Neural progenitor cell (in vitro differentiated cells): ENCODE results near the gene PRDM11. TPM values are rescaled to one million over a fixed set of nuclear protein-coding genes. Genes with fewer than 3 reads are reported as not detected.

Experiments
- DNase-seq: peaks from one replicate; pipeline ENCODE4 v3.0.0-alpha.2; 2016; ENCODE audit warnings: low spot score
- H2AFZ ChIP-seq: fragments of 200-600 bp; sonication (generic); replicated peaks from 2 replicates; pipeline ENCODE4 v1.6.1; 2016; ENCODE audit warnings: antibody characterized with exemption
- H3F3A ChIP-seq: fragments of 200-600 bp; sonication (generic); 2 replicates; pipeline ENCODE4 v1.6.1; 2016; ENCODE audit warnings: antibody characterized with exemption, low read depth
- H3K27ac ChIP-seq: fragments of 200-600 bp; sonication (generic); 2 replicates; pipeline ENCODE4 v1.5.1; 2016; ENCODE audit warnings: mild to moderate bottlenecking
- H3K27me3 ChIP-seq: fragments of 200-600 bp; sonication (generic); 2 replicates; pipeline ENCODE4 v1.6.1; 2016; ENCODE audit warnings: mild to moderate bottlenecking, moderate library complexity
- H3K36me3 ChIP-seq: fragments of 200-600 bp; sonication (generic); 2 replicates; pipeline ENCODE4 v1.5.1; 2016
- H3K4me1 ChIP-seq: fragments of 200-600 bp; sonication (generic); 2 replicates; pipeline ENCODE4 v1.6.1; 2016; ENCODE audit warnings: mixed run types
- H3K4me2 ChIP-seq: fragments of 200-600 bp; sonication (generic); 2 replicates; pipeline ENCODE4 v1.6.1; 2016
- H3K4me3 ChIP-seq: fragments of 200-600 bp; sonication (generic); 2 replicates; pipeline ENCODE4 v1.5.1; 2016
- H3K79me2 ChIP-seq: fragments of 200-600 bp; sonication (generic); 2 replicates; pipeline ENCODE4 v1.6.1; 2016; ENCODE audit warnings: low read depth
- H3K9ac ChIP-seq: fragments of 200-600 bp; sonication (generic); 2 replicates; pipeline ENCODE4 v1.6.1; 2016
- H3K9me3 ChIP-seq: fragments of 200-600 bp; sonication (generic); 2 replicates; pipeline ENCODE4 v1.5.1; 2016; ENCODE audit warnings: low read depth
- H4K20me1 ChIP-seq: fragments of 200-600 bp; sonication (generic); 2 replicates; pipeline ENCODE4 v1.6.1; 2016; ENCODE audit warnings: low read depth
- H3K27ac Mint-ChIP-seq: 3 replicates; pipeline ENCODE4 v1.8.0; 2021; ENCODE audit warnings: mixed read lengths
- H3K27me3 Mint-ChIP-seq: 2 replicates; pipeline ENCODE4 v1.8.0; 2022; ENCODE audit warnings: low read depth, mild to moderate bottlenecking, inconsistent platforms, moderate library complexity, mixed read lengths; ENCODE audit not compliant: insufficient read depth
- H3K36me3 Mint-ChIP-seq: 3 replicates; pipeline ENCODE4 v1.8.0; 2021; ENCODE audit warnings: mixed read lengths
- H3K4me1 Mint-ChIP-seq: 3 replicates; pipeline ENCODE4 v1.8.0; 2021; ENCODE audit warnings: mixed read lengths
- H3K4me3 Mint-ChIP-seq: 3 replicates; pipeline ENCODE4 v1.8.0; 2021; ENCODE audit warnings: mild to moderate bottlenecking, moderate library complexity, mixed read lengths
- H3K9me3 Mint-ChIP-seq: 3 replicates; pipeline ENCODE4 v1.8.0; 2020; ENCODE audit warnings: mixed read lengths
- EZH2 ChIP-seq: fragments of 200-600 bp; sonication (generic); IDR thresholded peaks from 2 replicates; pipeline ENCODE4 v1.6.1; 2017; ENCODE audit warnings: antibody characterized with exemption, mild to moderate bottlenecking, moderate library complexity
- EZH2phosphoT487 ChIP-seq: fragments of 200-600 bp; sonication (generic); IDR thresholded peaks from 2 replicates; pipeline ENCODE4 v1.6.1; 2017; ENCODE audit warnings: antibody characterized with exemption
- total RNA-seq: library from RNA; depleted of rRNA; stranded (reverse); fragments of >200 nt; gene quantifications from 2 replicates; pipeline ENCODE4 v1.2.3, GENCODE V29; 2015; ENCODE audit warnings: low replicate concordance
- TF ChIP-seq, protein P1 (sequence below): fragments of 200-600 bp; sonication (generic); IDR thresholded peaks from 2 replicates; pipeline ENCODE4 v1.5.1; 2017; ENCODE audit warnings: antibody characterized with exemption, mild to moderate bottlenecking

The PRDM11 gene
- total RNA-seq, 1 donor from 2014 or later = 1.8 TPM

DNA sequence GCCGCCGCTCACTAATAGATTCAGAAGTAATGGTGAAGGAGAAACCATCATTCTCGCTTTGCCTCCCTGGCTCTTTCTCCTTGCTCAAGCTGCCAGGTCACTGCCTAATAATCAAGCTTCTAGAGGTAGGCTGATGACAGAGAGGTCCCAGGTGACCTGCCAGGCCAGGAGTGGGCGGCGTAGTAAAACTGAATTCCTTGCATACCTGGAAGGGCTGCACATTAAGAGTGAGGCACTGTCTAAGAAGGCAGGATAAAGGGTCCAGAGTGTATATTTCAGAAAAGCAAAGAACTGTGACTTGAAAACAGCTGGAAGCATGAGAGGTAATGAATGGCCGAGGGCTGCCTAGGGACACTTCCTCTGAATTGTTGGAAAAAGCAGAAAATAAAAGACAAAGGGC is 135.6 kb downstream of the PRDM11 start:
- no peak overlapping the region for H3K4me3 Mint-ChIP-seq
- Histone ChIP-seq H3K9me3 (no peaks in the 10 kb centered on the region), H3K79me2 (no peaks in the 10 kb centered on the region), H3K4me2 (no peak overlapping the region), H3F3A (no peaks in the 10 kb centered on the region), H3K4me1 (peaks cover 6% of the 10 kb centered on the region), H3K9ac (no peak overlapping the region), H2AFZ (no peak overlapping the region), H3K36me3 (no peaks in the 10 kb centered on the region), H4K20me1 (no peaks in the 10 kb centered on the region), H3K27ac (no peak overlapping the region), H3K27me3 (peaks cover 35% of the 10 kb centered on the region), H3K4me3 (no peak overlapping the region)
- H3K36me3 Mint-ChIP-seq = no peaks in the 10 kb centered on the region
- peaks cover 9% of the 10 kb centered on the region for H3K9me3 Mint-ChIP-seq
- H3K27ac Mint-ChIP-seq = peak overlapping the region; percentile 81
- H3K27me3 Mint-ChIP-seq = peaks cover 24% of the 10 kb centered on the region
- peaks cover 29% of the 10 kb centered on the region for H3K4me1 Mint-ChIP-seq
- DNase-seq = no peak
- no peak for TF ChIP-seq EZH2phosphoT487
- TF ChIP-seq EZH2 = no peak
- TF ChIP-seq, protein P1, sequence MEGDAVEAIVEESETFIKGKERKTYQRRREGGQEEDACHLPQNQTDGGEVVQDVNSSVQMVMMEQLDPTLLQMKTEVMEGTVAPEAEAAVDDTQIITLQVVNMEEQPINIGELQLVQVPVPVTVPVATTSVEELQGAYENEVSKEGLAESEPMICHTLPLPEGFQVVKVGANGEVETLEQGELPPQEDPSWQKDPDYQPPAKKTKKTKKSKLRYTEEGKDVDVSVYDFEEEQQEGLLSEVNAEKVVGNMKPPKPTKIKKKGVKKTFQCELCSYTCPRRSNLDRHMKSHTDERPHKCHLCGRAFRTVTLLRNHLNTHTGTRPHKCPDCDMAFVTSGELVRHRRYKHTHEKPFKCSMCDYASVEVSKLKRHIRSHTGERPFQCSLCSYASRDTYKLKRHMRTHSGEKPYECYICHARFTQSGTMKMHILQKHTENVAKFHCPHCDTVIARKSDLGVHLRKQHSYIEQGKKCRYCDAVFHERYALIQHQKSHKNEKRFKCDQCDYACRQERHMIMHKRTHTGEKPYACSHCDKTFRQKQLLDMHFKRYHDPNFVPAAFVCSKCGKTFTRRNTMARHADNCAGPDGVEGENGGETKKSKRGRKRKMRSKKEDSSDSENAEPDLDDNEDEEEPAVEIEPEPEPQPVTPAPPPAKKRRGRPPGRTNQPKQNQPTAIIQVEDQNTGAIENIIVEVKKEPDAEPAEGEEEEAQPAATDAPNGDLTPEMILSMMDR = no peak

Other genes starting within 250 kb of the PRDM11 start
- gene TP53I11, start 195.8 kb upstream of the PRDM11 start, total RNA-seq = 23.1 and 91.9 TPM in 2 replicates
- gene SYT13, start 139.7 kb downstream of the PRDM11 start, total RNA-seq = 8.6 and 9.0 TPM in 2 replicates